ENCODE measurements around the gene PCDH8.
A peak's percentile ranks its signal among the peaks of the same experiment; 100 is the strongest.

PCDH8 gene

GRCh38 chr13:52878831-52879230 lies 30.4 kb upstream of the PCDH8 start:
- H3K27ac ChIP-seq (ENCODE audit: low read length), result no peak overlapping the region
- H3K36me3 ChIP-seq (ENCODE audit: control insufficient read depth in 2 of 2, insufficient read depth in 2 of 2, low read length in 2 of 2), result no peaks in the 10 kb centered on the region
- H3K27me3 ChIP-seq (ENCODE audit: control insufficient read depth in 1 of 2, insufficient read depth in 2 of 2, low read length in 2 of 2), result peaks cover 0 to 2% of the 10 kb centered on the region in 2 donors

DNA sequence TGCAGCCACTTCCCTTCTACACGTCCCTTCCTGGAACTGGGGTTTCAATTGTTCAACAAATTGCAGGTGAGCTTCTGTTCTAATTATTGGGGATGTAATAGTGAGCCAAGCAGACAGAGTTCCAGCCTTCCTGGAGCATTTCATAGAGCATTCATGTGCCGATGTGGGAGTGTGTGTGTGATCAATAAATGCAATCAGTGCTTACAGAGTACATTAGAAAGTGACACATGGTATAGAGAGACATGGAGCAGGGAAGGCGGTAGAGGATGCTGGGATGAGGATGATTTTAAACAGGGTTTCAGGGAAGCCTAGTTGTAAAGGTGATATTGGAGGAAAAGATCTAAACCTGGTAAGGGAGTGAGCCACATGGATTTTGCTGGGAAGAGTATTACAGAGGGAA lies 21.7 kb upstream of the PCDH8 start:
- Histone ChIP-seq H3K4me1 (ENCODE audit: control insufficient read depth, insufficient read depth, low read length) (no peaks in the 10 kb centered on the region), H3K9ac (ENCODE audit: low read length in 2 of 2) (no peak overlapping the region), H3K36me3 (ENCODE audit: control insufficient read depth in 2 of 2, insufficient read depth in 2 of 2, low read length in 2 of 2) (no peaks in the 10 kb centered on the region), H3K4me3 (ENCODE audit: low read length in 2 of 2) (no peak overlapping the region), H3K27ac (ENCODE audit: low read length) (no peak overlapping the region), H3K9me3 (ENCODE audit: control insufficient read depth in 2 of 2, low read length in 2 of 2) (peaks cover 1 to 4% of the 10 kb centered on the region in 2 donors), H3K27me3 (ENCODE audit: control insufficient read depth in 1 of 2, insufficient read depth in 2 of 2, low read length in 2 of 2) (no peaks in the 10 kb centered on the region)

More at GRCh38 chr13:52878831-52879230, 30.4 kb upstream of the PCDH8 start:
- Histone ChIP-seq H3K4me1 (ENCODE audit: control insufficient read depth, insufficient read depth, low read length) (no peaks in the 10 kb centered on the region), H3K9ac (ENCODE audit: low read length in 2 of 2) (no peak overlapping the region), H3K4me3 (ENCODE audit: low read length in 2 of 2) (no peak overlapping the region), H3K9me3 (ENCODE audit: control insufficient read depth in 2 of 2, low read length in 2 of 2) (peaks cover 3 to 4% of the 10 kb centered on the region in 2 donors)

DNA sequence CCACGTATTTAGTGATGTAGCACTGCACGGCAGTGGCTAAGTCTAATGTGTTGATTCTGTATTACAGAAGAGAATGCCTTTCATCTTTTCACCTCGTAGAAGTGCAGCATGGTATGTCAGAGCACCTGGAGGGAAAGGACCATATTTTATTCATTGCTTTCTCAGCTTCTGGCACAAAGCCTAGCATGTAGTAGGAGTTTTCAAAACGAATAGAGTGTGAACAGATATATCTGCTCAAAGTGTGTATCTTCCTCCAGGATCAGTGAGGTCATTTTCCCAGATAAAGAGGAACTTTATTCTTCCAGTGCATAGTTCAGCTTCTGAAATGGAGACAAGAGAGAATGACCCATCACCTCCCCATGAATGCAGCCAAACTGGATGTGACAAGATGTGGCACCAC lies 21.2 kb upstream of the PCDH8 start:
- peaks cover 0 to 4% of the 10 kb centered on the region in 2 donors for H3K9me3 ChIP-seq (ENCODE audit: control insufficient read depth in 2 of 2, low read length in 2 of 2)
- H3K36me3 ChIP-seq (ENCODE audit: control insufficient read depth in 2 of 2, insufficient read depth in 2 of 2, low read length in 2 of 2), result no peaks in the 10 kb centered on the region
- no peaks in the 10 kb centered on the region for H3K4me1 ChIP-seq (ENCODE audit: control insufficient read depth, insufficient read depth, low read length)
- H3K27me3 ChIP-seq (ENCODE audit: control insufficient read depth in 1 of 2, insufficient read depth in 2 of 2, low read length in 2 of 2), result no peaks in the 10 kb centered on the region
- H3K4me3 ChIP-seq (ENCODE audit: low read length in 2 of 2), result no peak overlapping the region
- no peak overlapping the region for H3K9ac ChIP-seq (ENCODE audit: low read length in 2 of 2)
- H3K27ac ChIP-seq (ENCODE audit: low read length), result no peak overlapping the region

DNA sequence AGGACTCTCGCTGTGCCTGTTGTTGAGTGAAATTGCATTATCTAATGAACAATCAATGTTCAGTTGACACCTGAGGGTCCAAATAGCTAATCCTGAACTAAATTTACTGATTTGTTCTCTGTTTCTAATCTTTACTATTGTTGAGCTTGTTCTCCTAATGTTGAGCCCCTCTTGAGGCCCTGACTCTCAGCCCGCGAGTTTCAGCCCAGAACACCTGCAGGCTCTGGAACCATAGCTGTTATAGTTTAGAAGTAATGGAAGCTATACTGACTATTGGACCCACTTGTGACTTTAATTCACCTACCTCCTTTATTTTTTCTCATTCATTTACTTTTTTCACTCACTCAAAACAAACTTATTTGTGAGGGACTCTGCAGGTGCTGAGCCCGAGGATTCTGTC lies 20.6 kb upstream of the PCDH8 start:
- H3K27me3 ChIP-seq (ENCODE audit: control insufficient read depth in 1 of 2, insufficient read depth in 2 of 2, low read length in 2 of 2), result no peaks in the 10 kb centered on the region
- H3K4me1 ChIP-seq (ENCODE audit: control insufficient read depth, insufficient read depth, low read length), result no peaks in the 10 kb centered on the region
- H3K9ac ChIP-seq (ENCODE audit: low read length in 2 of 2), result no peak overlapping the region
- no peak overlapping the region for H3K27ac ChIP-seq (ENCODE audit: low read length)
- no peaks in the 10 kb centered on the region for H3K36me3 ChIP-seq (ENCODE audit: control insufficient read depth in 2 of 2, insufficient read depth in 2 of 2, low read length in 2 of 2)
- no peak overlapping the region for H3K4me3 ChIP-seq (ENCODE audit: low read length in 2 of 2)
- peaks cover 0 to 4% of the 10 kb centered on the region in 2 donors for H3K9me3 ChIP-seq (ENCODE audit: control insufficient read depth in 2 of 2, low read length in 2 of 2)

DNA sequence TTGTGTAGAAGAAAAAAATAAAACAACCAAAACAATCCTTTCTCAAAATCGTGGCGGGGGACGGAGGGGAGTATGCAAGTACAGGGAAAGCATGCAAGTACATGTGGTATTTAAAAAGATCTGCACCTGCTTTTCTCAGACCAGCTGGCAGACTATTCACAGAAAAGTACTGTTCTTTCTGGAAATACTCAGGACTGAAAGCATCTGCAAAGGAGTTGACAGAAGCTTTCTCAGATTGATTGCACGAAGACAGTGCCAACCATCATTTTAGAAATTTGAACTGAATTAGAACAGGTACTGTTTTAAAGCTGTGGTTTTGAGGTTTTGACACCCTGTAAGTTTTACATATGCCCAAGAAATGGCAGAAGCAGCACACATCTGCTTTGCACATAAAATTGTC lies 19.8 kb upstream of the PCDH8 start:
- no peaks in the 10 kb centered on the region for H3K27me3 ChIP-seq (ENCODE audit: control insufficient read depth in 1 of 2, insufficient read depth in 2 of 2, low read length in 2 of 2)
- H3K9ac ChIP-seq (ENCODE audit: low read length in 2 of 2), result no peak overlapping the region
- peaks cover 0 to 4% of the 10 kb centered on the region in 2 donors for H3K9me3 ChIP-seq (ENCODE audit: control insufficient read depth in 2 of 2, low read length in 2 of 2)
- H3K27ac ChIP-seq (ENCODE audit: low read length), result no peak overlapping the region
- no peaks in the 10 kb centered on the region for H3K36me3 ChIP-seq (ENCODE audit: control insufficient read depth in 2 of 2, insufficient read depth in 2 of 2, low read length in 2 of 2)
- no peaks in the 10 kb centered on the region for H3K4me1 ChIP-seq (ENCODE audit: control insufficient read depth, insufficient read depth, low read length)
- no peak overlapping the region for H3K4me3 ChIP-seq (ENCODE audit: low read length in 2 of 2)

DNA sequence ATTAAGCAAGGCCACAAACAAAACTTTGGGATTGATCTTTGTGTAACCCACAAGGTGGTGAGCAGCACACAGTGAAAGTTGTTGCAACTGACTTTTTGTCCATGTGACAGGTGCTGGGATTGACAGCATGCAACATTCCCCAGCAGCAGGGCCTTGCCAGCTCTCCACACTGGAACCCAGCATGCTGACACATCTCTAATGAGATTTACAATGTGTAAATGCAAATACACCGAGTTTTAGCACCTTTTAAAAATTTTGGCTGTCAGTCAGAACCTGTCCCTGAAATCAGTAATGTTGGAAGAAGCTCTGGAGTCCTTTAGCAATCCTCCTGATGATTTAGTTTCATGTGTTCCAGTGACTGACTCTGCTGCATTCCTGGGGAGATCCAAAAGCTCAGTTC lies 16.5 kb upstream of the PCDH8 start:
- Histone ChIP-seq H3K27ac (ENCODE audit: low read length) (no peak overlapping the region), H3K27me3 (ENCODE audit: control insufficient read depth in 1 of 2, insufficient read depth in 2 of 2, low read length in 2 of 2) (no peaks in the 10 kb centered on the region), H3K4me3 (ENCODE audit: low read length in 2 of 2) (no peak overlapping the region), H3K4me1 (ENCODE audit: control insufficient read depth, insufficient read depth, low read length) (no peaks in the 10 kb centered on the region), H3K9ac (ENCODE audit: low read length in 2 of 2) (no peak overlapping the region), H3K36me3 (ENCODE audit: control insufficient read depth in 2 of 2, insufficient read depth in 2 of 2, low read length in 2 of 2) (no peaks in the 10 kb centered on the region), H3K9me3 (ENCODE audit: control insufficient read depth in 2 of 2, low read length in 2 of 2) (peaks cover 0 to 4% of the 10 kb centered on the region in 2 donors)

- Histone ChIP-seq H3K27ac (ENCODE audit: low read length) (no peak overlapping the region), H3K4me3 (ENCODE audit: low read length in 2 of 2) (no peak overlapping the region), H3K4me1 (ENCODE audit: control insufficient read depth, insufficient read depth, low read length) (no peaks in the 10 kb centered on the region), H3K9me3 (ENCODE audit: control insufficient read depth in 2 of 2, low read length in 2 of 2) (no peaks in the 10 kb centered on the region), H3K27me3 (ENCODE audit: control insufficient read depth in 1 of 2, insufficient read depth in 2 of 2, low read length in 2 of 2) (peaks cover 0 to 3% of the 10 kb centered on the region in 2 donors), H3K9ac (ENCODE audit: low read length in 2 of 2) (no peak overlapping the region), H3K36me3 (ENCODE audit: control insufficient read depth in 2 of 2, insufficient read depth in 2 of 2, low read length in 2 of 2) (no peaks in the 10 kb centered on the region)
Observed at GRCh38 chr13:52862358-52863206, 14.1 kb upstream of the PCDH8 start.

- Histone ChIP-seq H3K27me3 (ENCODE audit: control insufficient read depth in 1 of 2, insufficient read depth in 2 of 2, low read length in 2 of 2) (peaks cover 31 to 32% of the 10 kb centered on the region in 2 donors), H3K27ac (ENCODE audit: low read length) (no peak overlapping the region), H3K9ac (ENCODE audit: low read length in 2 of 2) (no peak overlapping the region), H3K9me3 (ENCODE audit: control insufficient read depth in 2 of 2, low read length in 2 of 2) (no peaks in the 10 kb centered on the region), H3K4me3 (ENCODE audit: low read length in 2 of 2) (no peak overlapping the region), H3K4me1 (ENCODE audit: control insufficient read depth, insufficient read depth, low read length) (peaks cover 22% of the 10 kb centered on the region), H3K36me3 (ENCODE audit: control insufficient read depth in 2 of 2, insufficient read depth in 2 of 2, low read length in 2 of 2) (no peaks in the 10 kb centered on the region)
Observed at GRCh38 chr13:52852444-52852843, 4.0 kb upstream of the PCDH8 start.

- no peaks in the 10 kb centered on the region for H3K36me3 ChIP-seq (ENCODE audit: control insufficient read depth in 2 of 2, insufficient read depth in 2 of 2, low read length in 2 of 2)
- no peak overlapping the region for H3K27ac ChIP-seq (ENCODE audit: low read length)
- peak overlapping the region; percentile 42 to 46 for H3K9ac ChIP-seq (ENCODE audit: low read length in 2 of 2)
- no peaks in the 10 kb centered on the region for H3K9me3 ChIP-seq (ENCODE audit: control insufficient read depth in 2 of 2, low read length in 2 of 2)
- peaks cover 32% of the 10 kb centered on the region for H3K4me1 ChIP-seq (ENCODE audit: control insufficient read depth, insufficient read depth, low read length)
- H3K4me3 ChIP-seq (ENCODE audit: low read length in 2 of 2), result peak overlapping the region; percentile 81 to 86
- H3K27me3 ChIP-seq (ENCODE audit: control insufficient read depth in 1 of 2, insufficient read depth in 2 of 2, low read length in 2 of 2), result peaks cover 40 to 42% of the 10 kb centered on the region in 2 donors
Observed at GRCh38 chr13:52851137-52851962, 2.9 kb upstream of the PCDH8 start.

DNA sequence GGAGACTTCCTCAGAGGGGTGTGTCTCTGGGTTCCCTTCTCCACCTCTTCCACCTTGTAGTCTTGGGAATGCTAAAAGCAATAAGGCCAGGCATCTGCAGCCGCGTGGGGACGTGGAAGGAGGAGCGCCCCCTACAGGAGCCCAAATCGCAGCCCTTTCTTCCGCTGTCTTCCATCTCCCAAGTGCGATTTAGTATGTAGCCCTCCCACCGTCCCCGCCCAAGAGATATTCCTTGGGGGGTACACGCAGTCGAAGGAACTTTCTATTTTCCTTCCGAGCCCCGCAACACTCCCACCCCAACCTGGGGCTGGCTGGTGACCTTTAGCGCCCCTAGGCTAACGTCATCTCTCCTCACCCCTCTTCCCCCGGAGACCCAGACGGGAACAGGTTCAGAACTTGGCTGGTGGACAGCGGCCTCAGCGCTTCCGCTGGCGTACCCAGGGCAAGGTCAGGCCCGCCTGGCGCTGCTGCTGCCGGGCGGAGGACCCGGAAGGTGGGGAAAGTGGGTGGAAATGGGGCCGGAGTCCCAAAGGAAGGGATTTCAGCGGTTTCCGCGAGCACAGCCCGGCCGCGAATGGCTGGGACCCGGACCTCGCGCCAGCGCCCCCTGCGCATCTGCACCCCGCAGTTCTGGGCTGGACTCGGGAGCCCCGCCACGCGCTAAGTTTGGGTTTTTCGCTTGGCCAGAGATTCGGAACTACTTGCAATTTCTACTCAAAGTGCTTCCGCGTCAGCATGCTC lies 2.1 kb upstream of the PCDH8 start:
- no peaks in the 10 kb centered on the region for H3K9me3 ChIP-seq (ENCODE audit: control insufficient read depth in 2 of 2, low read length in 2 of 2)
- no peak overlapping the region for H3K27ac ChIP-seq (ENCODE audit: low read length)
- H3K27me3 ChIP-seq (ENCODE audit: control insufficient read depth in 1 of 2, insufficient read depth in 2 of 2, low read length in 2 of 2), result peaks cover 44 to 50% of the 10 kb centered on the region in 2 donors
- H3K4me1 ChIP-seq (ENCODE audit: control insufficient read depth, insufficient read depth, low read length), result peaks cover 36% of the 10 kb centered on the region
- H3K4me3 ChIP-seq (ENCODE audit: low read length in 2 of 2), result peak overlapping the region; percentile 81 to 86
- no peaks in the 10 kb centered on the region for H3K36me3 ChIP-seq (ENCODE audit: control insufficient read depth in 2 of 2, insufficient read depth in 2 of 2, low read length in 2 of 2)
- H3K9ac ChIP-seq (ENCODE audit: low read length in 2 of 2), result peak overlapping the region in 1 of 2 donors; percentile 28
